HEK293 (cell line): ENCODE results near the gene KLHDC4.
A peak's percentile ranks its signal among the peaks of the same experiment; 100 is the strongest.

Experiments used
- CTCF ChIA-PET: fragments of 350-600 bp; formaldehyde crosslinking; extraction: SDS; loops from one replicate; lab custom pipeline; 2021; ENCODE audit warnings: antibody characterized with exemption; lab: Yijun Ruan, JAX
- POLR2A ChIA-PET: fragments of 300-600 bp; formaldehyde crosslinking; extraction: SDS; loops from one replicate; lab custom pipeline; 2020; ENCODE audit warnings: antibody characterized with exemption, inconsistent platforms; lab: Yijun Ruan, JAX
- H3K27ac ChIP-seq: fragments of 200-500 bp; sonication (Bioruptor generic); 2 replicates; pipeline ENCODE4 v1.5.1; 2014; ENCODE audit warnings: low read depth, low read length, control low read depth, inconsistent platforms; ENCODE audit errors: extremely low read depth
- H3K36me3 ChIP-seq, 2 experiments: fragments of 200-500 bp in 1 of 2; sonication (Bioruptor generic) in 1 of 2; 1 replicate in 1 of 2; 2 replicates in 1 of 2; pipeline ENCODE4 v1.5.1; 2014 to 2017; ENCODE audit warnings: inconsistent platforms in 2 of 2, low read length in 2 of 2; ENCODE audit not compliant: control insufficient read depth in 2 of 2, insufficient read depth in 1 of 2
- H3K4me1 ChIP-seq: fragments of 200-500 bp; sonication (Bioruptor generic); 2 replicates; pipeline ENCODE4 v1.5.1; 2014; ENCODE audit warnings: mild to moderate bottlenecking, low read length, inconsistent platforms; ENCODE audit not compliant: control insufficient read depth, insufficient read depth
- H3K4me3 ChIP-seq: 2 replicates; pipeline ENCODE4 v1.5.1; 2011; ENCODE audit warnings: low read depth, mild to moderate bottlenecking, control low read depth, low read length, moderate library complexity
- H3K9me3 ChIP-seq: fragments of 200-500 bp; sonication (Bioruptor generic); 2 replicates; pipeline ENCODE4 v1.5.1; 2014; ENCODE audit warnings: low read depth, low read length, inconsistent platforms; ENCODE audit not compliant: control insufficient read depth, insufficient read depth
- EGR2 ChIP-seq: fragments of 450-650 bp; formaldehyde crosslinking; IDR thresholded peaks from 2 replicates; pipeline ENCODE4 v1.5.1; 2016; ENCODE audit warnings: low read depth, missing biosample characterization, missing genetic modification characterization
- GLIS1 ChIP-seq: fragments of 450-650 bp; formaldehyde crosslinking; IDR thresholded peaks from 2 replicates; pipeline ENCODE4 v1.5.1; 2016; ENCODE audit warnings: missing biosample characterization, missing genetic modification characterization
- HOXC10 ChIP-seq: sonication (generic); formaldehyde crosslinking; IDR thresholded peaks from 2 replicates; pipeline ENCODE4 v1.8.1; 2023; ENCODE audit warnings: mild to moderate bottlenecking, missing genetic modification reagents
- SP3 ChIP-seq: fragments of 450-650 bp; formaldehyde crosslinking; IDR thresholded peaks from 2 replicates; pipeline ENCODE4 v1.5.1; 2016; ENCODE audit warnings: missing biosample characterization, missing genetic modification characterization
- TSHZ1 ChIP-seq: fragments of 450-650 bp; formaldehyde crosslinking; IDR thresholded peaks from 2 replicates; pipeline ENCODE4 v1.5.1; 2016; ENCODE audit warnings: missing biosample characterization, missing genetic modification characterization, borderline replicate concordance
- ZBTB20 ChIP-seq: fragments of 450-650 bp; formaldehyde crosslinking; IDR thresholded peaks from 2 replicates; pipeline ENCODE4 v1.5.1; 2016; ENCODE audit warnings: missing biosample characterization, missing genetic modification characterization
- ZBTB8A ChIP-seq: fragments of 450-650 bp; formaldehyde crosslinking; IDR thresholded peaks from 2 replicates; pipeline ENCODE4 v1.5.1; 2016; ENCODE audit warnings: missing biosample characterization, missing genetic modification characterization
- ZFHX2 ChIP-seq: fragments of 450-650 bp; formaldehyde crosslinking; conservative IDR thresholded peaks from 2 replicates; pipeline ENCODE4 v1.5.1; 2016; ENCODE audit warnings: missing biosample characterization, missing genetic modification characterization
- ZNF148 ChIP-seq: fragments of 450-650 bp; formaldehyde crosslinking; IDR thresholded peaks from 2 replicates; pipeline ENCODE4 v1.5.0; 2017; ENCODE audit warnings: missing biosample characterization, missing genetic modification characterization, borderline replicate concordance
- ZNF280C ChIP-seq: fragments of 450-650 bp; formaldehyde crosslinking; IDR thresholded peaks from 2 replicates; pipeline ENCODE4 v1.5.1; 2016; ENCODE audit warnings: missing biosample characterization, missing genetic modification characterization
- ZNF324 ChIP-seq: fragments of 450-650 bp; formaldehyde crosslinking; IDR thresholded peaks from 2 replicates; pipeline ENCODE4 v1.5.1; 2016; ENCODE audit warnings: missing biosample characterization, missing genetic modification characterization
- ZNF394 ChIP-seq: fragments of 450-650 bp; formaldehyde crosslinking; IDR thresholded peaks from 2 replicates; pipeline ENCODE4 v1.5.1; 2016; ENCODE audit warnings: missing biosample characterization, missing genetic modification characterization, mild to moderate bottlenecking, moderate library complexity, borderline replicate concordance
- ZNF449 ChIP-seq: fragments of 450-650 bp; formaldehyde crosslinking; IDR thresholded peaks from 2 replicates; pipeline ENCODE4 v1.5.1; 2017; ENCODE audit warnings: missing biosample characterization, mild to moderate bottlenecking, missing genetic modification characterization, moderate library complexity
- ZNF473 ChIP-seq: fragments of 450-650 bp; formaldehyde crosslinking; IDR thresholded peaks from 2 replicates; pipeline ENCODE4 v1.5.1; 2017; ENCODE audit warnings: missing biosample characterization, missing genetic modification characterization
- ZNF561 ChIP-seq: fragments of 450-650 bp; IDR thresholded peaks from 2 replicates; pipeline ENCODE4 v1.5.1; 2018; ENCODE audit warnings: missing biosample characterization, missing genetic modification characterization, borderline replicate concordance
- ZNF580 ChIP-seq: fragments of 450-650 bp; formaldehyde crosslinking; IDR thresholded peaks from 2 replicates; pipeline ENCODE4 v1.5.1; 2016; ENCODE audit warnings: missing biosample characterization, missing genetic modification characterization
- ZNF660 ChIP-seq: fragments of 450-650 bp; IDR thresholded peaks from 2 replicates; pipeline ENCODE4 v1.5.1; 2018; ENCODE audit warnings: missing biosample characterization, mild to moderate bottlenecking, missing genetic modification characterization
- ZNF76 ChIP-seq: fragments of 450-650 bp; formaldehyde crosslinking; IDR thresholded peaks from 2 replicates; pipeline ENCODE4; 2016; ENCODE audit warnings: low read depth, missing biosample characterization, missing genetic modification characterization, borderline replicate concordance
- ZNF791 ChIP-seq: fragments of 450-650 bp; formaldehyde crosslinking; IDR thresholded peaks from 2 replicates; pipeline ENCODE4 v1.5.1; 2016; ENCODE audit warnings: missing biosample characterization, missing genetic modification characterization
- ZSCAN16 ChIP-seq: fragments of 450-650 bp; formaldehyde crosslinking; IDR thresholded peaks from 2 replicates; pipeline ENCODE4 v1.5.1; 2016; ENCODE audit warnings: missing biosample characterization, missing genetic modification characterization
- ZXDB ChIP-seq: fragments of 450-650 bp; formaldehyde crosslinking; IDR thresholded peaks from 2 replicates; pipeline ENCODE4 v1.5.1; 2016; ENCODE audit warnings: missing biosample characterization, missing genetic modification characterization

The KLHDC4 gene

GRCh38 chr16:87780385-87780989 is 14.7 kb upstream of the KLHDC4 start:
- CTCF ChIA-PET, result interaction anchor here (0.7 to 5.2 kb wide), 10 partner anchors 11 to 160 kb away, joined by 3 to 173 read pairs (median 14); partner anchors contain the start of gene SLC7A5
- TF ChIP-seq ZFHX2, result peak; percentile 90
- no peak for TF ChIP-seq ZNF473 (tag by site-specific recombination)
- no peak for TF ChIP-seq TSHZ1 (tag by site-specific recombination)
- TF ChIP-seq EGR2 (tag by site-specific recombination), result peak; percentile 88
- H3K27ac ChIP-seq, result no peak overlapping the region
- no peaks in the 10 kb centered on the region for H3K4me1 ChIP-seq
- POLR2A ChIA-PET, result interaction anchor here (0.6 to 3.7 kb wide), 4 partner anchors 25 to 171 kb away, joined by 3 to 55 read pairs (median 4); partner anchors contain the start of genes BANP and SLC7A5
- H3K9me3 ChIP-seq, result no peaks in the 10 kb centered on the region
- H3K4me3 ChIP-seq, result no peak overlapping the region
- H3K36me3 ChIP-seq, result no peaks in the 10 kb centered on the region

GRCh38 chr16:87778830-87779579 is 13.2 kb upstream of the KLHDC4 start:
- Histone ChIP-seq H3K27ac (peak overlapping the region; percentile 79), H3K36me3 (no peaks in the 10 kb centered on the region), H3K4me1 (no peaks in the 10 kb centered on the region), H3K9me3 (no peaks in the 10 kb centered on the region), H3K4me3 (no peak overlapping the region)
- CTCF ChIA-PET, result interaction anchor here (0.5 to 5.2 kb wide), 39 partner anchors 10 to 715 kb away, joined by 3 to 173 read pairs (median 5); partner anchors contain the start of genes BANP, KLHDC4 and SLC7A5
- POLR2A ChIA-PET, result interaction anchor here (0.7 to 3.7 kb wide), 8 partner anchors 13 to 172 kb away, joined by 3 to 55 read pairs (median 5); partner anchors contain the start of genes BANP, KLHDC4 and SLC7A5
- TF ChIP-seq ZBTB20 (tag by site-specific recombination), result peak; percentile 75
- peak; percentile 53; the same call in 1 of the 2 replicates for TF ChIP-seq ZNF76 (tag by site-specific recombination)
- no peak for TF ChIP-seq ZNF280C (tag by site-specific recombination)
- TF ChIP-seq ZNF394 (tag by site-specific recombination), result peak; percentile 65; the same call in 1 of the 2 replicates
- peak; percentile 95 for TF ChIP-seq ZNF660 (tag by site-specific recombination)
- peak; percentile 73 for TF ChIP-seq ZXDB (tag by site-specific recombination)
- peak; percentile 80 for TF ChIP-seq ZBTB8A (tag by site-specific recombination)
- TF ChIP-seq ZNF580, result 0 out of 2 replicates have a peak, but pooled peaks have one; percentile 50
- peak; percentile 28; the same call in 1 of the 2 replicates for TF ChIP-seq GLIS1 (tag by site-specific recombination)
- TF ChIP-seq SP3 (tag by site-specific recombination), result peak; percentile 49; the same call in 1 of the 2 replicates
- TF ChIP-seq ZNF148, result no peak
- no peak for TF ChIP-seq HOXC10 (CRISPR knock-in tag)
- 0 out of 2 replicates have a peak, but pooled peaks have one; percentile 29 for TF ChIP-seq ZSCAN16 (tag by site-specific recombination)
- TF ChIP-seq EGR2 (tag by site-specific recombination), result no peak
- TF ChIP-seq ZNF791 (tag by site-specific recombination), result peak; percentile 10; the same call in 1 of the 2 replicates
- TF ChIP-seq ZNF449 (tag by site-specific recombination), result 0 out of 2 replicates have a peak, but pooled peaks have one; percentile 24
- TF ChIP-seq ZNF561 (tag by site-specific recombination), result peak; percentile 87; the same call in 1 of the 2 replicates
- peak; percentile 78 for TF ChIP-seq ZNF324
